Erythroblast (primary cell): ENCODE results near the gene SOX12.

ENCODE experiments used
- GATA1 ChIP-seq: IDR thresholded peaks from 2 replicates; pipeline ENCODE4 v1.6.1; 2011; ENCODE audit warnings: low read depth, mild to moderate bottlenecking, control low read depth, low read length, moderate library complexity
- POLR2A ChIP-seq: IDR thresholded peaks from 2 replicates; pipeline ENCODE4 v1.6.1; 2011; ENCODE audit warnings: mild to moderate bottlenecking, low read length

- no peak for TF ChIP-seq POLR2A
- TF ChIP-seq GATA1, result no peak
Measured at GRCh38 chr20:366041-366718, 40.8 kb downstream of the SOX12 start.
